Stimulated activated CD4-positive, alpha-beta T cell treated with anti-CD3 and anti-CD28 coated beads, TNF-alpha, amount 100 ng/mL, for 24 hours (primary cell): Measurements from ENCODE around the gene SLC35F1.

Source experiments
- DNase-seq, 3 experiments: peaks; one replicate each; pipeline ENCODE4 v3.0.0-alpha.2; 2020; ENCODE audit warnings: low read depth in 3 of 3

The SLC35F1 gene

GRCh38 chr6:118313762-118314161 is 406.7 kb downstream of the SLC35F1 start:
- DNase-seq = no peak

GRCh38 chr6:118316796-118317384 is 409.8 kb downstream of the SLC35F1 start:
- DNase-seq = no peak

- no peak for DNase-seq
Measured at GRCh38 chr6:118317581-118318563, 410.8 kb downstream of the SLC35F1 start.

- DNase-seq = no peak
Measured at GRCh38 chr6:118318648-118319047, 411.6 kb downstream of the SLC35F1 start.

- DNase-seq = no peak
Measured at GRCh38 chr6:118319416-118319815, 412.4 kb downstream of the SLC35F1 start.

GRCh38 chr6:118319894-118320649 is 413.0 kb downstream of the SLC35F1 start:
- no peak for DNase-seq

- DNase-seq = no peak
Measured at GRCh38 chr6:118320652-118321051, 413.6 kb downstream of the SLC35F1 start.

- DNase-seq = no peak
Measured at GRCh38 chr6:118324116-118324515, 417.1 kb downstream of the SLC35F1 start.

GRCh38 chr6:118325220-118325860 is 418.3 kb downstream of the SLC35F1 start:
- no peak for DNase-seq

GRCh38 chr6:118326712-118327111 is 419.6 kb downstream of the SLC35F1 start:
- no peak for DNase-seq

- no peak for DNase-seq
Measured at GRCh38 chr6:118327237-118327636, 420.2 kb downstream of the SLC35F1 start.

- DNase-seq = no peak
Measured at GRCh38 chr6:118333772-118334171, 426.7 kb downstream of the SLC35F1 start.

- no peak for DNase-seq
Measured at GRCh38 chr6:118334634-118335033, 427.6 kb downstream of the SLC35F1 start.

- DNase-seq = no peak
Measured at GRCh38 chr6:118335325-118335816, 428.3 kb downstream of the SLC35F1 start.

- no peak for DNase-seq
Measured at GRCh38 chr6:118344014-118344670, 437.1 kb downstream of the SLC35F1 start.

GRCh38 chr6:118350881-118351430 is 443.9 kb downstream of the SLC35F1 start:
- DNase-seq = no peak

GRCh38 chr6:118353564-118353963 is 446.5 kb downstream of the SLC35F1 start:
- no peak for DNase-seq

- DNase-seq = no peak
Measured at GRCh38 chr6:118354641-118355040, 447.6 kb downstream of the SLC35F1 start.

GRCh38 chr6:118356054-118356453 is 449.0 kb downstream of the SLC35F1 start:
- no peak for DNase-seq

- no peak for DNase-seq
Measured at GRCh38 chr6:118356686-118357085, 449.6 kb downstream of the SLC35F1 start.
